DOHH2 (cell line): ENCODE measurements around the gene PTPRCAP.

Experiments used
- H3F3A ChIP-seq: fragments of 200-600 bp; sonication (generic), shearing (Covaris generic); 2 replicates; pipeline ENCODE4 v1.6.0; 2016; ENCODE audit warnings: antibody characterized with exemption, mild to moderate bottlenecking; ENCODE audit not compliant: control insufficient read depth, insufficient read depth
- H3K27ac ChIP-seq: fragments of 200-600 bp; sonication (generic); 2 replicates; pipeline ENCODE4 v1.5.1; 2014; ENCODE audit warnings: low read depth, mild to moderate bottlenecking, low read length, moderate library complexity
- H3K27me3 ChIP-seq: fragments of 200-600 bp; sonication (generic); 2 replicates; pipeline ENCODE4 v1.6.1; 2014; ENCODE audit warnings: mild to moderate bottlenecking, low read length, mixed read lengths; ENCODE audit not compliant: control insufficient read depth
- H3K36me3 ChIP-seq: fragments of 200-600 bp; sonication (generic); 2 replicates; pipeline ENCODE4 v1.6.1; 2014; ENCODE audit warnings: mild to moderate bottlenecking, low read length, moderate library complexity, mixed read lengths; ENCODE audit not compliant: control insufficient read depth
- H3K4me1 ChIP-seq: fragments of 200-600 bp; sonication (generic); 2 replicates; pipeline ENCODE4 v1.6.1; 2014; ENCODE audit warnings: mild to moderate bottlenecking, low read length, mixed read lengths; ENCODE audit not compliant: control insufficient read depth
- H3K4me2 ChIP-seq: fragments of 200-600 bp; sonication (generic); 2 replicates; pipeline ENCODE4 v1.6.0; 2014; ENCODE audit warnings: mild to moderate bottlenecking, low read length, moderate library complexity
- H3K4me3 ChIP-seq: fragments of 200-600 bp; sonication (generic); 2 replicates; pipeline ENCODE4 v1.5.1; 2014; ENCODE audit warnings: mild to moderate bottlenecking, low read length, mixed read lengths
- H3K79me2 ChIP-seq: fragments of 200-600 bp; sonication (generic); 2 replicates; pipeline ENCODE4 v1.6.1; 2014; ENCODE audit warnings: mild to moderate bottlenecking, low read length, mixed read lengths; ENCODE audit not compliant: control insufficient read depth
- H3K9me2 ChIP-seq: fragments of 200-600 bp; sonication (generic); replicated peaks from 2 replicates; pipeline ENCODE4 v1.6.1; 2014; ENCODE audit warnings: mild to moderate bottlenecking, low read length, mixed read lengths; ENCODE audit not compliant: control insufficient read depth
- H3K9me3 ChIP-seq: fragments of 200-600 bp; sonication (generic); 2 replicates; pipeline ENCODE4 v1.6.1; 2014; ENCODE audit warnings: antibody characterized with exemption, low read length, mixed read lengths; ENCODE audit not compliant: control insufficient read depth, insufficient read depth
- H4K20me1 ChIP-seq: fragments of 200-600 bp; sonication (generic); 2 replicates; pipeline ENCODE4 v1.6.0; 2014; ENCODE audit warnings: low read depth, mild to moderate bottlenecking, antibody characterized with exemption, low read length, moderate library complexity; ENCODE audit not compliant: control insufficient read depth, insufficient read depth
- EZH2phosphoT487 ChIP-seq: fragments of 200-600 bp; sonication (generic); IDR thresholded peaks from 2 replicates; pipeline ENCODE4 v1.6.1; 2017; ENCODE audit warnings: borderline replicate concordance, mild to moderate bottlenecking, antibody characterized with exemption, low read length, moderate library complexity, mixed read lengths
- TF ChIP-seq, protein P1 (sequence below): fragments of 200-600 bp; sonication (generic); IDR thresholded peaks from one replicate; pipeline ENCODE4 v1.5.1; 2014; ENCODE audit warnings: antibody characterized with exemption, mild to moderate bottlenecking, low read depth, low read length; ENCODE audit not compliant: poor library complexity, severe bottlenecking

Gene PTPRCAP

DNA sequence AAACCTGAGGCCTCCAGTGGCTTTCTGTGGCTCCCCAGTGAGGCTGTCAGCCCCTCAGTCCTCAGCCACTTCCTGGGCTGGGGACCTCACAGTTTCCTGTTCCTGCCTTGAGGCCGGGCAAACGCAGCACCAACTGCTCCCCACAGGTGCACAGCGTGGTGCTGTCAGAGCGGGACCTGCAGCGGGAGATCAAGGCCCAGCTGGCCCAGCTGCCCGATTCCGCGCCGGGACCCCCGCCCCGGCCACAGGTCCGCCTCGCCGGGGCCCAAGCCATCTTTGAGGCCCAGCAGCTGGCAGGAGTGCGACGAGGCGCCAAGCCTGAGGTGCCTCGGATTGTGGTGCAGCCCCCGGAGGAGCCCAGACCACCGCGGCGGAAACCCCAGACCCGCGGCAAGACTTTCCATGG, 28.2 kb downstream of the PTPRCAP start:
- H3K27me3 ChIP-seq: no peaks in the 10 kb centered on the region
- H3F3A ChIP-seq: peaks cover 23% of the 10 kb centered on the region
- H3K36me3 ChIP-seq: peaks cover 55% of the 10 kb centered on the region
- H3K4me3 ChIP-seq: peak overlapping the region; percentile 93
- no peak for TF ChIP-seq EZH2phosphoT487
- TF ChIP-seq, protein P1, sequence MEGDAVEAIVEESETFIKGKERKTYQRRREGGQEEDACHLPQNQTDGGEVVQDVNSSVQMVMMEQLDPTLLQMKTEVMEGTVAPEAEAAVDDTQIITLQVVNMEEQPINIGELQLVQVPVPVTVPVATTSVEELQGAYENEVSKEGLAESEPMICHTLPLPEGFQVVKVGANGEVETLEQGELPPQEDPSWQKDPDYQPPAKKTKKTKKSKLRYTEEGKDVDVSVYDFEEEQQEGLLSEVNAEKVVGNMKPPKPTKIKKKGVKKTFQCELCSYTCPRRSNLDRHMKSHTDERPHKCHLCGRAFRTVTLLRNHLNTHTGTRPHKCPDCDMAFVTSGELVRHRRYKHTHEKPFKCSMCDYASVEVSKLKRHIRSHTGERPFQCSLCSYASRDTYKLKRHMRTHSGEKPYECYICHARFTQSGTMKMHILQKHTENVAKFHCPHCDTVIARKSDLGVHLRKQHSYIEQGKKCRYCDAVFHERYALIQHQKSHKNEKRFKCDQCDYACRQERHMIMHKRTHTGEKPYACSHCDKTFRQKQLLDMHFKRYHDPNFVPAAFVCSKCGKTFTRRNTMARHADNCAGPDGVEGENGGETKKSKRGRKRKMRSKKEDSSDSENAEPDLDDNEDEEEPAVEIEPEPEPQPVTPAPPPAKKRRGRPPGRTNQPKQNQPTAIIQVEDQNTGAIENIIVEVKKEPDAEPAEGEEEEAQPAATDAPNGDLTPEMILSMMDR: no peak
- peak overlapping the region; percentile 80 for H3K4me2 ChIP-seq
- no peaks in the 10 kb centered on the region for H3K9me2 ChIP-seq
- peaks cover 32% of the 10 kb centered on the region for H3K79me2 ChIP-seq
- peaks cover 91% of the 10 kb centered on the region for H3K4me1 ChIP-seq
- H3K27ac ChIP-seq: peak overlapping the region; percentile 96
- H4K20me1 ChIP-seq: no peaks in the 10 kb centered on the region
- no peaks in the 10 kb centered on the region for H3K9me3 ChIP-seq

GRCh38 chr11:67408437-67409200, 28.9 kb downstream of the PTPRCAP start:
- H3K36me3 ChIP-seq: peaks cover 59% of the 10 kb centered on the region
- H3K4me2 ChIP-seq: peak overlapping the region; percentile 80
- peaks cover 37% of the 10 kb centered on the region for H3K79me2 ChIP-seq
- H3K4me3 ChIP-seq: peak overlapping the region; percentile 93
- no peaks in the 10 kb centered on the region for H3K9me3 ChIP-seq
- H3K4me1 ChIP-seq: peaks cover 91% of the 10 kb centered on the region
- H3K27ac ChIP-seq: peak overlapping the region; percentile 96
- H3K9me2 ChIP-seq: no peaks in the 10 kb centered on the region
- H4K20me1 ChIP-seq: no peaks in the 10 kb centered on the region
- H3F3A ChIP-seq: peaks cover 23% of the 10 kb centered on the region
- no peaks in the 10 kb centered on the region for H3K27me3 ChIP-seq
- TF ChIP-seq EZH2phosphoT487: no peak
- TF ChIP-seq, protein P1: no peak

DNA sequence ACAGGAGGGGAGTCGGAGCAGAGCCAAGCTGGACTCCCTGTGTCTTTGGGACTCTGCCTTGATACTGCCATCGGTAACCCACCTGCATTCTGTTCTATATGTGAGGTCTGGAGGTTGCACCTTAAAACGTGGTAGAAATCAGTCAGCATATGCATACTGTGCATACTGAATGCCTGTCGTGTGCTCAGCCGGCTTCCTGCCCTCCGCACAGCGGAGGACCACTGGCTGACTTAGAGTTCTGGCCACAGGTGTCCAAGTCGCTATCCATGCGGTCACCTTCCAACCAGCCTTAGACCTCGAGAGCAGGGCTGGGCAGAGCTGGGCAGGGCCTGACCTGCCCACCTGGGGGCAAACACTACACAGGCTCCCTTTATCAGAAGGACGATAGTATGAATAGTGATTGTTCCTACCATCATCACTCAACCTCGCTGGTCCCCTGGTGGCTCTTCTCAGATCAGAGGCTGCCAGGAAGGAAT, 29.8 kb downstream of the PTPRCAP start:
- Histone ChIP-seq H3K27me3 (no peaks in the 10 kb centered on the region), H3F3A (peaks cover 26% of the 10 kb centered on the region), H3K9me3 (no peaks in the 10 kb centered on the region), H3K4me1 (peaks cover 92% of the 10 kb centered on the region), H3K9me2 (no peaks in the 10 kb centered on the region), H3K27ac (peak overlapping the region; percentile 96), H3K4me2 (peak overlapping the region; percentile 80), H3K79me2 (peaks cover 43% of the 10 kb centered on the region), H3K4me3 (peak overlapping the region; percentile 93), H3K36me3 (peaks cover 59% of the 10 kb centered on the region), H4K20me1 (no peaks in the 10 kb centered on the region)
- TF ChIP-seq, protein P1: no peak
- TF ChIP-seq EZH2phosphoT487: no peak
